Measurements from ENCODE around the gene ANTKMT.
A peak's percentile ranks its signal among the peaks of the same experiment; 100 is the strongest.
"Not testable (repeated sequence)": the region's sequence is repeated elsewhere in the genome, so short reads cannot be mapped to it uniquely, and the experiment has no call there.

Gene ANTKMT

DNA sequence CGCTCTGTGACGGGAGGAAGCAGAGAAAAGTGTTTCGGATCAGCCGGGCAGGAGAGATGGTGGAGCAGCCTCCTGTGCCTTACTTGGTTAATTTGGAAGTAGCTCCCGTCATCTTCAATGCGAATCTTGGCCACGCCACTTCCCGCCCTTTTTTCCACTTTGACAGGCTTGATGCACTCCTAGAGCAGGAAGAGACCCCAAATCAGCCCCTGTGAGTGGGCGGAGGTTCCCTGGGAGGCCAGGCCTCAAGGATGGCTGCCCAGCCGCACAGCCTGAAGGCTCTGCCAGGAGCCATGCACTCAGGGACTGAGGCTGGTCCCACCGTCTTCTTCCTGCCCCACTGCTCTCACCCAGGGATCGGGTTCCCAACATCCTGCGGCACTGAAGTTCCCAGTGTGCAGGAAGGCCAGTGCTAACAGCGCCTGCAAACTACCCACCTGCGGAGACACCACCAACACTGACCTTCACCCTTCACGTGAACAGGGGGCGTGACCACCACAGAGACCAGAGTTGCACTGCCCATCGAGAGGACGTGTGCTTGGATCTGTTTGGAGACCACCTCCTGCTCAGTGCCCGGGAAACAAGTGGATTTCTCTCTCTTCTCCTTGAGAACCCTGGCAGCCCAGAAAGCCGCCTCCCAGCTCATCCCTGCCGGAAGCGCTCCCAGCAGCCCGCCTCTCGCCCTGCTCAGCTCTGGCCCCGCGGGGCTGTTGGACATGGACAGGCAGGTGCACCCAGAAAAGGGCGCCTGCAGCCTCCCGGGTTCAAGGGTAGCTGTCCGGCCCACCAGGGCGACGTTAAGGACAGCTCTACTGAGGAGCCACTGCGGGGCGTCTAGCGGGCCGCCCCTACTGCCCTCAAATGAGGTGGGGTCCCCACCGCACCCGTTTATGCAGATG, 18.9 kb downstream of the ANTKMT start:
- POLR2A ChIA-PET: interaction anchor here (0.6 to 3.5 kb wide), 10 partner anchors 8 to 54 kb away, joined by 3 to 16 read pairs (median 4); partner anchors contain the start of genes ANTKMT, CCDC78, CHTF18 and RPUSD1
- CTCF ChIA-PET: interaction anchor here (1.2 to 1.7 kb wide), 3 partner anchors 15 to 24 kb away, joined by 3 to 4 read pairs (median 4); partner anchors contain the start of gene METRN
- TF ChIP-seq SP1 (IDR thresholded peaks at IDR 0.05): no peak
- TF ChIP-seq BHLHE40 (IDR thresholded peaks at IDR 0.05; ENCODE audit: borderline replicate concordance): no peak
- TF ChIP-seq FOXM1 (IDR thresholded peaks at IDR 0.05; ENCODE audit: borderline replicate concordance): no peak
- no peak for TF ChIP-seq L3MBTL2 (conservative IDR thresholded peaks at IDR 0.05)
- no peak for TF ChIP-seq ARNT (IDR thresholded peaks at IDR 0.05)
- TF ChIP-seq ZNF384 (IDR thresholded peaks at IDR 0.05): no peak
- no peak for TF ChIP-seq HDGF (IDR thresholded peaks at IDR 0.05; ENCODE audit: borderline replicate concordance)
- TF ChIP-seq FOXA1 (IDR thresholded peaks at IDR 0.05): no peak
- DNase-seq (ENCODE audit: extremely low spot score): no peak

DNA sequence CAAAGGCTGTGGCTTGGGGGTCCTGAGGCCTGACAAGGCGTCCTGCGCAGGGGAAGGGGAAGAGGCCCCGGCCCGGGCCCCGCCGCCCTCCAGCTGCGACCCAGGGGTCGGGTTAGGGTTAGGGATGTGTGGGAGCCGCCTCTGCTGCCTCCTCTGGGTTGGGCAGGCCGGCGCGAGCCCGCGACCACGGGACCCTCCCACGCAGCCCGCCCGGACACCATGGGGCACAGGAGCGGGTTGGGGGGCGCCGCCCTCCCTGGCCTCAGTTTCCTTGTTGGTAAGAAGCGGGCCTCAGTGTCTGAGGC, 19.5 kb downstream of the ANTKMT start:
- no peak for DNase-seq (ENCODE audit: extremely low spot score)
- no peak for TF ChIP-seq ELF4 (IDR thresholded peaks at IDR 0.05)
- TF ChIP-seq FOXA1 (IDR thresholded peaks at IDR 0.05): no peak
- TF ChIP-seq L3MBTL2 (conservative IDR thresholded peaks at IDR 0.05): no peak
- TF ChIP-seq ARNT (IDR thresholded peaks at IDR 0.05): no peak
- no peak for TF ChIP-seq SP1 (IDR thresholded peaks at IDR 0.05)
- TF ChIP-seq CTBP1 (IDR thresholded peaks at IDR 0.05; ENCODE audit: borderline replicate concordance): no peak
- no peak for TF ChIP-seq SUZ12 (IDR thresholded peaks at IDR 0.05)
- TF ChIP-seq NFRKB (IDR thresholded peaks at IDR 0.05): no peak
- TF ChIP-seq HDGF (IDR thresholded peaks at IDR 0.05; ENCODE audit: borderline replicate concordance): no peak
- no peak for TF ChIP-seq FOXM1 (IDR thresholded peaks at IDR 0.05; ENCODE audit: borderline replicate concordance)
- no peak for TF ChIP-seq TARDBP (IDR thresholded peaks at IDR 0.05)
- no peak for TF ChIP-seq ZNF384 (IDR thresholded peaks at IDR 0.05)
- no peak for TF ChIP-seq BHLHE40 (IDR thresholded peaks at IDR 0.05; ENCODE audit: borderline replicate concordance)
- TF ChIP-seq FOXK2 (IDR thresholded peaks at IDR 0.05): no peak
- TF ChIP-seq LEF1 (IDR thresholded peaks at IDR 0.05; ENCODE audit: borderline replicate concordance): no peak
- TF ChIP-seq, protein P1, sequence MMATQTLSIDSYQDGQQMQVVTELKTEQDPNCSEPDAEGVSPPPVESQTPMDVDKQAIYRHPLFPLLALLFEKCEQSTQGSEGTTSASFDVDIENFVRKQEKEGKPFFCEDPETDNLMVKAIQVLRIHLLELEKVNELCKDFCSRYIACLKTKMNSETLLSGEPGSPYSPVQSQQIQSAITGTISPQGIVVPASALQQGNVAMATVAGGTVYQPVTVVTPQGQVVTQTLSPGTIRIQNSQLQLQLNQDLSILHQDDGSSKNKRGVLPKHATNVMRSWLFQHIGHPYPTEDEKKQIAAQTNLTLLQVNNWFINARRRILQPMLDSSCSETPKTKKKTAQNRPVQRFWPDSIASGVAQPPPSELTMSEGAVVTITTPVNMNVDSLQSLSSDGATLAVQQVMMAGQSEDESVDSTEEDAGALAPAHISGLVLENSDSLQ (IDR thresholded peaks at IDR 0.05): no peak
- ChIA-PET CTCF (interaction anchor here (1.2 to 1.7 kb wide), 3 partner anchors 16 to 25 kb away, joined by 3 to 4 read pairs (median 4); partner anchors contain the start of gene METRN), POLR2A (interaction anchor here (0.6 to 3.5 kb wide), 10 partner anchors 8 to 54 kb away, joined by 3 to 16 read pairs (median 4); partner anchors contain the start of genes ANTKMT and CCDC78)

DNA sequence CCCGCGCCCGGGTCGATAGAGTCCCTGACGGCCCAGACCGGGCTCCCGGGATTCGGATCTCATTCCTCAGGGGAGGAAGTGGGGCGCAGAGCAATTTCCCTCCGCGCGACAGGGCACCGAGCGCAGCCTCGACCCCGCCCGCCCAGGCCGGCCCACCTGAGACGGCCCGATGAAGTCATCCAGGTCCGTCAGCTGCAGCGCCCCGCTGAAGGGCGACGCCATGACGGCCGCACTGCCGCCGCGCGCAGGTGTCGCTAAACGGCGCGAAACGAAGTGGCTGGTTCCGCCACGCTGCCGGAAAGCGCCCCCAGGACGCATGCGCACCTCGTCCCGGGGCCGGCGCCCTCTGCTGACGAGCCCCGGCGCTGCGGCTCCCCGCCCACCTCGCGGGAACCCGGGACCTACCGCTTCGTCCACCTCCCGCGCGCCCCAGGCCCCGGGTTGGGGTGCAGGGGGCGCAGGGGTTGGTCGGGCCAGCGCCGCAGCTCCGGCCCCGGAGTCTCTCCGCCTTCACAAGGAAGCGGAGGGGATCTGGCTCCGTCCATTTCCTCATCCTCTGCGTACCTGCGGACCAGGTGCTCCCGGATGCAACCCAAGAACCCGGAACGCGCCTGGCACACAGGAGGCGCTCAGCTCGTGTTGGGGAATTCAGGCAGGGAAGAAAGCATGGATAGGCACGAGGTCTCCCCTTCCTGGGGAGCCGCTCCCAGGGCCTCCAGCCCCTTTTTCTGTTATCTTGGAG, 20.0 kb downstream of the ANTKMT start, which contains the start of gene CIAO3:
CIAO3 (minus strand) TSS at position 234 of the 742 bp plus-strand sequence; CDS start at position 222, 12 bp downstream.
- peak; percentile 76 for TF ChIP-seq L3MBTL2 (conservative IDR thresholded peaks at IDR 0.05)
- peak; percentile 80 for TF ChIP-seq ELF4 (IDR thresholded peaks at IDR 0.05)
- no peak for TF ChIP-seq ARNT (IDR thresholded peaks at IDR 0.05)
- POLR2A ChIA-PET: interaction anchor here (0.6 to 3.5 kb wide), 14 partner anchors 9 to 55 kb away, joined by 3 to 16 read pairs (median 4); partner anchors contain the start of genes ANTKMT, CCDC78, MSLN and WDR24
- DNase-seq (ENCODE audit: extremely low spot score): peak; percentile 94
- CTCF ChIA-PET: interaction anchor here (1.2 to 1.7 kb wide), 3 partner anchors 16 to 26 kb away, joined by 3 to 4 read pairs (median 4); partner anchors contain the start of gene METRN

DNA sequence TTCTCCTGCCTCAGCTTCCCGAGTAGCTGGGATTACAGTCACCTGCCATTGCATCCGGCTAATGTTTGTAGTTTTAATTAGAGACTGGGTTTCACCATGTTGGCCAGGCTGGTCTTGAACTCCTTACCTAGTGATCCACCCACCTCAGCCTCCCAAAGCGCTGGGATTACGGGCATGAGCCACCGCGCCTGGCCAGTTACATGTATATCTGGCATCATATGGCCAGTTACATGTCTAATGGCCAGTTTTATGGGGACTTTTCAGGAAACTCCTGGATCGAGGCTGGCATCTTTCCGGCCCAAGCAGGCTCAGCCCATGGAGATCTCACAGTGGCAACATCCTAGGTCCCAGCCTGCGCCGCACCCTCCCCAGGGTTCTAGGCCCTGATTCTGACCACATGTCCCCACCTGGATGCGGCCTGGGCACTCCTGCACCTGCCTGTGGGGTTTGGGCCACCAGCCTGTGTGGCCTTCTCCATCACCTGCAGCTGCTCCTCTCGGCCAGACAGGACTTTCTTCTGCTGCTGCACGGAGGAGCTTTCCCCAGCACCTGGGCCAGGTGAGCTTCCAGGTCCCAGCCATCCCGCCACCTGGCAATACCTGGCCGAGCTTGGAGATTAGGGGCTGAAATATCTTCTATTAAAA, 21.2 kb downstream of the ANTKMT start:
- CTCF ChIA-PET: interaction anchor here (1.7 kb wide), 1 partner anchor 22 kb away, joined by 4 read pairs; no protein-coding TSS in a partner anchor
- POLR2A ChIA-PET: interaction anchor here (1.1 to 2.9 kb wide), 3 partner anchors 11 to 52 kb away, joined by 3 to 12 read pairs (median 4); partner anchors contain the start of gene WDR24
- TF ChIP-seq CTBP1 (IDR thresholded peaks at IDR 0.05; ENCODE audit: borderline replicate concordance): no peak
- no peak for TF ChIP-seq SUZ12 (IDR thresholded peaks at IDR 0.05)
- no peak for TF ChIP-seq ARNT (IDR thresholded peaks at IDR 0.05)
- TF ChIP-seq FOXM1 (IDR thresholded peaks at IDR 0.05; ENCODE audit: borderline replicate concordance): no peak
- no peak for TF ChIP-seq SP1 (IDR thresholded peaks at IDR 0.05)
- TF ChIP-seq FOXA1 (IDR thresholded peaks at IDR 0.05): no peak
- TF ChIP-seq BHLHE40 (IDR thresholded peaks at IDR 0.05; ENCODE audit: borderline replicate concordance): no peak
- TF ChIP-seq FOXK2 (IDR thresholded peaks at IDR 0.05): no peak
- TF ChIP-seq, protein P1 (IDR thresholded peaks at IDR 0.05): no peak
- TF ChIP-seq ZNF384 (IDR thresholded peaks at IDR 0.05): no peak
- TF ChIP-seq L3MBTL2 (conservative IDR thresholded peaks at IDR 0.05): no peak
- TF ChIP-seq LEF1 (IDR thresholded peaks at IDR 0.05; ENCODE audit: borderline replicate concordance): no peak
- no peak for TF ChIP-seq TARDBP (IDR thresholded peaks at IDR 0.05)
- TF ChIP-seq HDGF (IDR thresholded peaks at IDR 0.05; ENCODE audit: borderline replicate concordance): no peak
- no peak for TF ChIP-seq NFRKB (IDR thresholded peaks at IDR 0.05)
- no peak for TF ChIP-seq ELF4 (IDR thresholded peaks at IDR 0.05)
- DNase-seq (ENCODE audit: extremely low spot score): no peak

DNA sequence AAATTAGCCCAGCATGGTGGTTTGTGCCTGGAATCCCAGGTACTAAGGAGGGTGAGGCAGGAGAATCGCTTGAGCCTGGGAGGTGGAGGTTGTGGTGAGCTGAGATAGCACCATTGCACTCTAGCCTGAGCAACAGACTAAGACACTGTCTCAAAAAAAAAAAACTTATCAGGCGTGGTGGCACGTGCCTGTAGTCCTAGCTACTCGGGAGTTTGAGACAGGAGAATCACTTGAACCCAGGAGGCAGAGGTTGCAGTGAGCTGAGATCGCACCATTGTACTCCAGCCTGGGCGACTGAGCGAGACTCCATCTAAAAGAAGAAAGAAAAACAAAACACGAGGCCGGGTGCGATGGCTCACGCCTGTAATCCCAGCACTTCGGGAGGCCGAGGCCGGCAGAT, 21.9 kb downstream of the ANTKMT start:
- ChIA-PET CTCF (interaction anchor here (1.1 kb wide), 1 partner anchor 7 kb away, joined by 3 read pairs; no protein-coding TSS in a partner anchor), POLR2A (interaction anchor here (0.6 to 1.4 kb wide), 5 partner anchors 11 to 30 kb away, joined by 3 to 5 read pairs (median 3); no protein-coding TSS in a partner anchor)
- not testable (repeated sequence) for DNase-seq (ENCODE audit: extremely low spot score)

All from HEK293T (cell line).